Immature natural killer cell (primary cell): Measurements from ENCODE around the gene C1QB. TPM values are rescaled to one million over a fixed set of nuclear protein-coding genes. Genes with fewer than 3 reads are reported as not detected.
A peak's percentile ranks its signal among the peaks of the same experiment; 100 is the strongest.

ENCODE experiments used
- DNase-seq, 3 donors: peaks; one replicate each; pipeline ENCODE4 v3.0.0; 2022; ENCODE audit warnings: mixed read lengths in 1 of 3
- H3K27ac Mint-ChIP-seq, 6 donors: one replicate each; pipeline ENCODE4 v1.8.0; 2020; ENCODE audit warnings: mixed read lengths in 6 of 6, mild to moderate bottlenecking in 5 of 6, inconsistent platforms in 4 of 6, moderate library complexity in 3 of 6
- H3K27me3 Mint-ChIP-seq, 3 donors: one replicate each; pipeline ENCODE4 v1.8.0; 2020 to 2021; ENCODE audit warnings: low read depth in 3 of 3, mild to moderate bottlenecking in 3 of 3, mixed read lengths in 3 of 3, moderate library complexity in 3 of 3, inconsistent platforms in 1 of 3
- H3K36me3 Mint-ChIP-seq, 3 donors: one replicate each; pipeline ENCODE4 v1.8.0; 2020; ENCODE audit warnings: mixed read lengths in 3 of 3, inconsistent platforms in 2 of 3, mild to moderate bottlenecking in 2 of 3
- H3K4me1 Mint-ChIP-seq, 2 donors: one replicate each; pipeline ENCODE4 v1.8.0; 2020; ENCODE audit warnings: inconsistent platforms in 2 of 2, mild to moderate bottlenecking in 2 of 2, mixed read lengths in 2 of 2, moderate library complexity in 1 of 2
- H3K4me3 Mint-ChIP-seq, 5 donors: one replicate each; pipeline ENCODE4 v1.8.0; 2020; ENCODE audit warnings: mild to moderate bottlenecking in 5 of 5, mixed read lengths in 5 of 5, inconsistent platforms in 3 of 5, moderate library complexity in 3 of 5
- H3K9me3 Mint-ChIP-seq, 6 donors: one replicate each; pipeline ENCODE4 v1.8.0; 2020; ENCODE audit warnings: mild to moderate bottlenecking in 6 of 6, mixed read lengths in 6 of 6, inconsistent platforms in 4 of 6, moderate library complexity in 3 of 6
- polyA plus RNA-seq, 3 donors: library from polyadenylated mRNA; unstranded; fragments of 300-500 nt; fragmentation: Illumina TruSeq; gene quantifications; one replicate each; pipeline ENCODE4 v1.2.3, GENCODE V29; 2021

C1QB gene
- polyA plus RNA-seq, 3 donors from 2014 or later, result not detected

GRCh38 chr1:22639286-22639685 lies 13.8 kb upstream of the C1QB start:
- no peak for DNase-seq
- no peaks in the 10 kb centered on the region for H3K4me1 Mint-ChIP-seq
- H3K36me3 Mint-ChIP-seq, result no peaks in the 10 kb centered on the region
- no peak overlapping the region for H3K4me3 Mint-ChIP-seq
- H3K27me3 Mint-ChIP-seq, result peaks cover 1 to 4% (median 3%) of the 10 kb centered on the region in 3 donors
- no peaks in the 10 kb centered on the region for H3K9me3 Mint-ChIP-seq
- no peak overlapping the region for H3K27ac Mint-ChIP-seq

GRCh38 chr1:22641247-22641646 lies 11.8 kb upstream of the C1QB start:
- Mint-ChIP-seq H3K27me3 (peaks cover 3 to 8% (median 3%) of the 10 kb centered on the region in 3 donors), H3K27ac (no peak overlapping the region), H3K9me3 (no peaks in the 10 kb centered on the region)

GRCh38 chr1:22641906-22642636 lies 11.0 kb upstream of the C1QB start:
- Mint-ChIP-seq H3K27ac (no peak overlapping the region), H3K4me3 (no peak overlapping the region), H3K27me3 (peaks cover 2 to 8% (median 3%) of the 10 kb centered on the region in 3 donors), H3K36me3 (no peaks in the 10 kb centered on the region), H3K9me3 (no peaks in the 10 kb centered on the region), H3K4me1 (no peaks in the 10 kb centered on the region)
- DNase-seq, result peak; percentile 24 to 57 (median 49)

More at GRCh38 chr1:22641247-22641646, 11.8 kb upstream of the C1QB start:
- H3K4me1 Mint-ChIP-seq, result no peaks in the 10 kb centered on the region
- no peak for DNase-seq
- H3K36me3 Mint-ChIP-seq, result no peaks in the 10 kb centered on the region
- H3K4me3 Mint-ChIP-seq, result no peak overlapping the region

GRCh38 chr1:22643381-22643780 lies 9.7 kb upstream of the C1QB start, which contains the start of gene C1QC:
Gene C1QC (plus strand): TSS chr1:22643633. CDS start chr1:22644024, 391 bp downstream.
- Mint-ChIP-seq H3K27ac (no peak within 1 kb of the TSS), H3K4me1 (no peaks in the 10 kb centered on the region), H3K4me3 (no peak within 1 kb of the TSS), H3K27me3 (peaks cover 2 to 13% (median 5%) of the 10 kb centered on the region in 3 donors), H3K36me3 (no peaks in the 10 kb centered on the region), H3K9me3 (no peaks in the 10 kb centered on the region)
- no peak for DNase-seq

GRCh38 chr1:22643928-22644327 lies 9.1 kb upstream of the C1QB start:
- Mint-ChIP-seq H3K27me3 (peaks cover 2 to 13% (median 5%) of the 10 kb centered on the region in 3 donors), H3K27ac (no peak overlapping the region), H3K9me3 (no peaks in the 10 kb centered on the region), H3K36me3 (no peaks in the 10 kb centered on the region), H3K4me3 (no peak overlapping the region), H3K4me1 (no peaks in the 10 kb centered on the region)
- DNase-seq, result no peak

GRCh38 chr1:22645931-22646330 lies 7.1 kb upstream of the C1QB start:
- Mint-ChIP-seq H3K4me3 (no peak overlapping the region), H3K4me1 (no peaks in the 10 kb centered on the region), H3K36me3 (no peaks in the 10 kb centered on the region), H3K9me3 (no peaks in the 10 kb centered on the region), H3K27ac (no peak overlapping the region), H3K27me3 (peaks cover 2 to 13% (median 5%) of the 10 kb centered on the region in 3 donors)
- no peak for DNase-seq

- Mint-ChIP-seq H3K4me3 (no peak overlapping the region), H3K27me3 (peaks cover 2 to 13% (median 5%) of the 10 kb centered on the region in 3 donors), H3K36me3 (no peaks in the 10 kb centered on the region), H3K27ac (no peak overlapping the region), H3K9me3 (no peaks in the 10 kb centered on the region), H3K4me1 (no peaks in the 10 kb centered on the region)
- no peak for DNase-seq
These were observed 6.7 kb upstream of the C1QB start for GRCh38 chr1:22646384-22646783.

- peaks cover 2 to 13% (median 7%) of the 10 kb centered on the region in 3 donors for H3K27me3 Mint-ChIP-seq
- no peak overlapping the region for H3K4me3 Mint-ChIP-seq
- H3K36me3 Mint-ChIP-seq, result no peaks in the 10 kb centered on the region
- H3K4me1 Mint-ChIP-seq, result no peaks in the 10 kb centered on the region
- no peak overlapping the region for H3K27ac Mint-ChIP-seq
- no peaks in the 10 kb centered on the region for H3K9me3 Mint-ChIP-seq
- no peak for DNase-seq
These were observed 2.8 kb upstream of the C1QB start for GRCh38 chr1:22650089-22650693.

GRCh38 chr1:22651941-22652856 lies 837 bp upstream of the C1QB start:
- Mint-ChIP-seq H3K27me3 (peaks cover under 1 to 5% (median 5%) of the 10 kb centered on the region in 3 donors), H3K4me1 (no peaks in the 10 kb centered on the region), H3K4me3 (no peak overlapping the region), H3K36me3 (no peaks in the 10 kb centered on the region), H3K9me3 (no peaks in the 10 kb centered on the region), H3K27ac (no peak overlapping the region)
- DNase-seq, result no peak

GRCh38 chr1:22654692-22655091 lies 1.7 kb downstream of the C1QB start:
- H3K4me3 Mint-ChIP-seq, result no peak overlapping the region
- no peak for DNase-seq
- H3K27ac Mint-ChIP-seq, result no peak overlapping the region
- H3K4me1 Mint-ChIP-seq, result no peaks in the 10 kb centered on the region
- H3K9me3 Mint-ChIP-seq, result no peaks in the 10 kb centered on the region
- H3K36me3 Mint-ChIP-seq, result no peaks in the 10 kb centered on the region
- peaks cover 0 to 5% (median 5%) of the 10 kb centered on the region in 3 donors for H3K27me3 Mint-ChIP-seq

GRCh38 chr1:22658385-22659163 lies 5.5 kb downstream of the C1QB start:
- DNase-seq, result no peak
- H3K9me3 Mint-ChIP-seq, result no peaks in the 10 kb centered on the region
- no peaks in the 10 kb centered on the region for H3K36me3 Mint-ChIP-seq
- peaks cover 0 to 5% (median 5%) of the 10 kb centered on the region in 3 donors for H3K27me3 Mint-ChIP-seq
- no peak overlapping the region for H3K27ac Mint-ChIP-seq
- H3K4me3 Mint-ChIP-seq, result no peak overlapping the region
- H3K4me1 Mint-ChIP-seq, result no peaks in the 10 kb centered on the region

GRCh38 chr1:22660716-22661241 lies 7.7 kb downstream of the C1QB start:
- Mint-ChIP-seq H3K4me3 (no peak overlapping the region), H3K27me3 (peaks cover 0 to 5% (median 0%) of the 10 kb centered on the region in 3 donors), H3K27ac (no peak overlapping the region), H3K4me1 (no peaks in the 10 kb centered on the region), H3K9me3 (no peaks in the 10 kb centered on the region), H3K36me3 (no peaks in the 10 kb centered on the region)
- no peak for DNase-seq

- Mint-ChIP-seq H3K27ac (no peak overlapping the region), H3K9me3 (no peaks in the 10 kb centered on the region), H3K4me3 (no peak overlapping the region)
These were observed 8.8 kb downstream of the C1QB start for GRCh38 chr1:22661880-22662279.

More at GRCh38 chr1:22661880-22662279, 8.8 kb downstream of the C1QB start:
- no peaks in the 10 kb centered on the region for H3K36me3 Mint-ChIP-seq
- H3K4me1 Mint-ChIP-seq, result no peaks in the 10 kb centered on the region
- peaks cover 0 to 5% (median 0%) of the 10 kb centered on the region in 3 donors for H3K27me3 Mint-ChIP-seq
- DNase-seq, result no peak
